ENCODE data around the gene UBXN2A. TPM values are rescaled to one million over a fixed set of nuclear protein-coding genes. Genes with fewer than 3 reads are reported as not detected.
"Not testable (repeated sequence)": the region's sequence is repeated elsewhere in the genome, so short reads cannot be mapped to it uniquely, and the experiment has no call there.

Gene UBXN2A
- polyA plus RNA-seq, 4 donors: 16.6 to 21.2 (median 20.2) TPM

- peak in 1 of 4 donors; percentile 39 for DNase-seq (ENCODE audit: low read depth in 4 of 4, low spot score in 3 of 4)
Observed at GRCh38 chr2:23940718-23941620, 706 bp downstream of the UBXN2A start.

- DNase-seq (ENCODE audit: low read depth in 4 of 4, low spot score in 3 of 4): no peak
Observed at GRCh38 chr2:23941644-23942043, 1.4 kb downstream of the UBXN2A start.

GRCh38 chr2:23943666-23944065, 3.4 kb downstream of the UBXN2A start:
- DNase-seq (ENCODE audit: low read depth in 4 of 4, low spot score in 3 of 4): no peak

- no peak for DNase-seq (ENCODE audit: low read depth in 4 of 4, low spot score in 3 of 4)
Observed at GRCh38 chr2:23944527-23944926, 4.3 kb downstream of the UBXN2A start.

GRCh38 chr2:23944976-23945375, 4.7 kb downstream of the UBXN2A start:
- no peak for DNase-seq (ENCODE audit: low read depth in 4 of 4, low spot score in 3 of 4)

- no peak for DNase-seq (ENCODE audit: low read depth in 4 of 4, low spot score in 3 of 4)
Observed at GRCh38 chr2:23947350-23947749, 7.1 kb downstream of the UBXN2A start.

- DNase-seq (ENCODE audit: low read depth in 4 of 4, low spot score in 3 of 4): not testable (repeated sequence)
Observed at GRCh38 chr2:23952558-23952957, 12.3 kb downstream of the UBXN2A start.

GRCh38 chr2:23953625-23954024, 13.4 kb downstream of the UBXN2A start:
- no peak for DNase-seq (ENCODE audit: low read depth in 4 of 4, low spot score in 3 of 4)

- no peak for DNase-seq (ENCODE audit: low read depth in 4 of 4, low spot score in 3 of 4)
Observed at GRCh38 chr2:23954325-23955014, 14.2 kb downstream of the UBXN2A start.

GRCh38 chr2:23967846-23968245, 27.6 kb downstream of the UBXN2A start:
- DNase-seq (ENCODE audit: low read depth in 4 of 4, low spot score in 3 of 4): no peak

GRCh38 chr2:23976883-23977282, 36.6 kb downstream of the UBXN2A start:
- no peak for DNase-seq (ENCODE audit: low read depth in 4 of 4, low spot score in 3 of 4)

GRCh38 chr2:23988371-23988770, 48.1 kb downstream of the UBXN2A start:
- DNase-seq (ENCODE audit: low read depth in 4 of 4, low spot score in 3 of 4): no peak

- DNase-seq (ENCODE audit: low read depth in 4 of 4, low spot score in 3 of 4): no peak
Observed at GRCh38 chr2:23992931-23993330, 52.7 kb downstream of the UBXN2A start.

- no peak for DNase-seq (ENCODE audit: low read depth in 4 of 4, low spot score in 3 of 4)
Observed at GRCh38 chr2:23993736-23994269, 53.5 kb downstream of the UBXN2A start.

GRCh38 chr2:23994567-23994966, 54.3 kb downstream of the UBXN2A start:
- DNase-seq (ENCODE audit: low read depth in 4 of 4, low spot score in 3 of 4): no peak

- DNase-seq (ENCODE audit: low read depth in 4 of 4, low spot score in 3 of 4): no peak
Observed at GRCh38 chr2:24007693-24008092, 67.4 kb downstream of the UBXN2A start.

- DNase-seq (ENCODE audit: low read depth in 4 of 4, low spot score in 3 of 4): no peak
Observed at GRCh38 chr2:24008672-24009366, 68.6 kb downstream of the UBXN2A start.

- DNase-seq (ENCODE audit: low read depth in 4 of 4, low spot score in 3 of 4): no peak
Observed at GRCh38 chr2:24009367-24009679, 69.1 kb downstream of the UBXN2A start.

- DNase-seq (ENCODE audit: low read depth in 4 of 4, low spot score in 3 of 4): no peak
Observed at GRCh38 chr2:24009680-24010476, 69.6 kb downstream of the UBXN2A start, which contains the start of gene MFSD2B. TSS of gene MFSD2B (plus strand) at chr2:24010085. CDS start at chr2:24010097, 12 bp downstream.

All from left renal pelvis (tissue), 4 donors.